ENCODE measurements around the gene RPL28.

RPL28 gene

GRCh38 chr19:55362174-55362989, 23.4 kb upstream of the RPL28 start:
- TF ChIP-seq GATA3 (IDR thresholded peaks at IDR 0.05; ENCODE audit: low read depth, low read length) (no peak), GATA2 (IDR thresholded peaks at IDR 0.05; ENCODE audit: low read depth, low read length) (no peak)

GRCh38 chr19:55362990-55363716, 22.6 kb upstream of the RPL28 start, which contains the start of gene GARIN5B:
Gene GARIN5B (minus strand): TSS chr19:55363260. CDS start chr19:55363066, 194 bp downstream.
- TF ChIP-seq GATA3 (IDR thresholded peaks at IDR 0.05; ENCODE audit: low read depth, low read length) (no peak), GATA2 (IDR thresholded peaks at IDR 0.05; ENCODE audit: low read depth, low read length) (no peak)

- TF ChIP-seq GATA2 (IDR thresholded peaks at IDR 0.05; ENCODE audit: low read depth, low read length) (no peak), GATA3 (IDR thresholded peaks at IDR 0.05; ENCODE audit: low read depth, low read length) (no peak)
These were observed 20.5 kb upstream of the RPL28 start for GRCh38 chr19:55365245-55365644.

GRCh38 chr19:55365964-55366363, 19.8 kb upstream of the RPL28 start:
- no peak for TF ChIP-seq GATA3 (IDR thresholded peaks at IDR 0.05; ENCODE audit: low read depth, low read length)
- TF ChIP-seq GATA2 (IDR thresholded peaks at IDR 0.05; ENCODE audit: low read depth, low read length), result no peak

- TF ChIP-seq GATA3 (IDR thresholded peaks at IDR 0.05; ENCODE audit: low read depth, low read length), result no peak
- no peak for TF ChIP-seq GATA2 (IDR thresholded peaks at IDR 0.05; ENCODE audit: low read depth, low read length)
These were observed 18.9 kb upstream of the RPL28 start for GRCh38 chr19:55366790-55367189.

GRCh38 chr19:55368106-55368505, 17.6 kb upstream of the RPL28 start:
- TF ChIP-seq GATA3 (IDR thresholded peaks at IDR 0.05; ENCODE audit: low read depth, low read length) (no peak), GATA2 (IDR thresholded peaks at IDR 0.05; ENCODE audit: low read depth, low read length) (no peak)

- TF ChIP-seq GATA3 (IDR thresholded peaks at IDR 0.05; ENCODE audit: low read depth, low read length), result no peak
- TF ChIP-seq GATA2 (IDR thresholded peaks at IDR 0.05; ENCODE audit: low read depth, low read length), result no peak
These were observed 16.8 kb upstream of the RPL28 start for GRCh38 chr19:55368701-55369563.

GRCh38 chr19:55369653-55370304, 16.0 kb upstream of the RPL28 start:
- TF ChIP-seq GATA2 (IDR thresholded peaks at IDR 0.05; ENCODE audit: low read depth, low read length) (no peak), GATA3 (IDR thresholded peaks at IDR 0.05; ENCODE audit: low read depth, low read length) (no peak)

GRCh38 chr19:55370305-55370988, 15.3 kb upstream of the RPL28 start, which contains the start of gene IL11:
Gene IL11 (minus strand): TSS chr19:55370463. CDS start chr19:55370310, 153 bp downstream.
- TF ChIP-seq GATA2 (IDR thresholded peaks at IDR 0.05; ENCODE audit: low read depth, low read length) (no peak), GATA3 (IDR thresholded peaks at IDR 0.05; ENCODE audit: low read depth, low read length) (no peak)

- no peak for TF ChIP-seq GATA2 (IDR thresholded peaks at IDR 0.05; ENCODE audit: low read depth, low read length)
- TF ChIP-seq GATA3 (IDR thresholded peaks at IDR 0.05; ENCODE audit: low read depth, low read length), result no peak
These were observed 13.2 kb upstream of the RPL28 start for GRCh38 chr19:55372316-55373081.

- TF ChIP-seq GATA2 (IDR thresholded peaks at IDR 0.05; ENCODE audit: low read depth, low read length) (no peak), GATA3 (IDR thresholded peaks at IDR 0.05; ENCODE audit: low read depth, low read length) (no peak)
These were observed 12.3 kb upstream of the RPL28 start for GRCh38 chr19:55373306-55373992.
